GM18505 (cell line): Measurements from ENCODE around the gene RFC2.

Experiments
- ATAC-seq: cut with Tn5 transposase; IDR thresholded peaks from one replicate; pipeline ENCODE4 v1.9.1; 2021; ENCODE audit not compliant: unreplicated experiment
- POLR2A ChIP-seq: IDR thresholded peaks from 4 replicates; pipeline ENCODE4 v1.6.1; 2011; ENCODE audit warnings: borderline replicate concordance; ENCODE audit not compliant: insufficient read depth, insufficient read length; ENCODE audit errors: extremely low read depth

The RFC2 gene

DNA sequence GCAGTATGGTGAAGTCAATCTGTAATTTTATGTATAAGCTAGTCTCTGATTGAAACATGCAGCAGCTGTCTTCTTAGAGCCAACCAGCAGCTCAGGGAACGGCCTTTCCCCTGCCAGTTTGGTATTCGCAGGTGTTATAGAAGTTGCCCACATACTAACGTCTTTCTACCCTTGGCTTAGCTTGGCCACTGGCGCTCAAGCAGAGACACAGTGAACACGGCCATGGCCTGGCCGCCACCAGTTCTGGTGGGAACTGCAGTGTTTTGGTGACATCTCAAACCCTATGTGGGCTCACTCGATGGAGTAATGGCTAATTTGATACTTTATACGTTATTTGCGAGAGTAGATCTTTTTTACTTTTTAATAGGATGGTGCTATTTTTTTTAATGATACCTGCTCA is 63.0 kb downstream of the RFC2 start:
- TF ChIP-seq POLR2A = no peak
- no peak for ATAC-seq

GRCh38 chr7:74190259-74190658 is 63.9 kb downstream of the RFC2 start:
- no peak for ATAC-seq

DNA sequence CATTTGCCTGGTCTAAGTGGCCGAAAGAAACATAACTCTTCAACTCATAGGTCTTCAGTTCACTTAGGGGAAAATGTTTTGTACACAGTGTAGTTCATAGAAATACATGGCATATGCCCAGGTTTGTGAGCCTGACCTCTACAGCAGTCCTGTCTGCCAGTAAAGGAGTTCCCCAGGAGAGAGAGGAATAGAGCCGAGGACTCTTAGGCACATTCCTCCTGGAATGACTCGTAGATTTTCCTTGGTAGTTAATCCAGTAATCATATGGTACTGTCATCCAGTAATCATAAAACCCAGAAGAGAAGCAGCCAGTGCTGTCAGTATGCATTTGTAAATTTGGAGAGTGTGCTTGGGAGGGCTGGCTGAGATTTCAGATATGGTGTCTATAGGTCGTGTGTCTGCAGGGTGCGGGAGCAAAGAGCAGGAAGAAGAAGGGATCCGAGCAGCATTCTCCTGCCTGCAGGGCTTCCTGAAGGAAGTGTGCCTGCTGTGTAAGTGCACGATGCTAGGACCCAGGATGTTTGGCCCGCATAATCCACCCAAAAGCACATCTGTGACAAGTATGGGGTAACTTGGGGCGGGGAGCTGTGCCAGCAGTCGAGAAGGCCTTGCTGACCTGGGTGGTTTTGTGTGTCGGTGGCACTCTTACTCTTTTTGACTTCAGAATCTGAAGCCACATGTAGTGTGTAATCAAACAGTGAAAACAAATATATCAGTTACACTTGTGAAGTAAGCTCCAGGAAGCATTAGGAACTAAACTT is 66.1 kb downstream of the RFC2 start:
- TF ChIP-seq POLR2A = no peak
- no peak for ATAC-seq

More at GRCh38 chr7:74190259-74190658, 63.9 kb downstream of the RFC2 start:
- no peak for TF ChIP-seq POLR2A

DNA sequence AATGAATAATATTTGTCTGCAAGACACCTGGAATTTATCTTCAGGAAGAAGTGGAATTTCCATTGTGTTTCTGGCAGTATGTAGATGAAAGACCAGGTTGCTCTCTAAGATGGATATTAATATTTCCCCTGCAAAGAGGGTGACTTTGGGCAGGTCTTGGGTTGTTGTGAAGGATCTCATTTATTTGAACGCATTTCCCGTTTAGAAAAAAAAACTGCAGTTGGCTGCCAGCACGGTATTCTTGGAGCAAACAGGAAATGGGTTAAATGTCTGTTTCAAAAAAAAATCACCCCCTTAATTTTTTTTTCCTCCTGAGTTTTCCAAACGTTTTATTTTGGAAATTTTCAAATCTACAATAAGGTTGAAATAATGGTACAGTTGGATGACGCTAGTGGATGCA is 68.6 kb downstream of the RFC2 start:
- ATAC-seq = no peak
- TF ChIP-seq POLR2A = no peak

DNA sequence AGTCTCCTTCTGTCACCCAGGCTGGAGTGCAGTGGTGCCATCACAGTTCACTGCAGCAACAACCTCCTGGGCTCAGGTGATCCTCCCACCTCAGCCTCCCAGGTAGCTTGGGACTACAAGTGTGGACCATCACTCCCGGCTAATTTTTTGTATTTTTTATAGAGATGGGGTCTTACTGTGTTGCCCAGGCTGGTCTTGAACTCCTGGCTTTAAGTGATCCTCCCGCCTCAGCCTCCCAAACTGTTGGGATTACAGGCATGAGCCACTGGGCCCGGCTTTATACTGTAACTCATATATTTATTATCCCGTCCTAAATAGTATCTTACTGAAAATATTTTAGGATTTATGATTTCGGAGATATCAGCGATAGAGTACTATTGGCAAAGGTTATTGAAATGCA is 69.2 kb downstream of the RFC2 start:
- ATAC-seq = no peak
- no peak for TF ChIP-seq POLR2A

DNA sequence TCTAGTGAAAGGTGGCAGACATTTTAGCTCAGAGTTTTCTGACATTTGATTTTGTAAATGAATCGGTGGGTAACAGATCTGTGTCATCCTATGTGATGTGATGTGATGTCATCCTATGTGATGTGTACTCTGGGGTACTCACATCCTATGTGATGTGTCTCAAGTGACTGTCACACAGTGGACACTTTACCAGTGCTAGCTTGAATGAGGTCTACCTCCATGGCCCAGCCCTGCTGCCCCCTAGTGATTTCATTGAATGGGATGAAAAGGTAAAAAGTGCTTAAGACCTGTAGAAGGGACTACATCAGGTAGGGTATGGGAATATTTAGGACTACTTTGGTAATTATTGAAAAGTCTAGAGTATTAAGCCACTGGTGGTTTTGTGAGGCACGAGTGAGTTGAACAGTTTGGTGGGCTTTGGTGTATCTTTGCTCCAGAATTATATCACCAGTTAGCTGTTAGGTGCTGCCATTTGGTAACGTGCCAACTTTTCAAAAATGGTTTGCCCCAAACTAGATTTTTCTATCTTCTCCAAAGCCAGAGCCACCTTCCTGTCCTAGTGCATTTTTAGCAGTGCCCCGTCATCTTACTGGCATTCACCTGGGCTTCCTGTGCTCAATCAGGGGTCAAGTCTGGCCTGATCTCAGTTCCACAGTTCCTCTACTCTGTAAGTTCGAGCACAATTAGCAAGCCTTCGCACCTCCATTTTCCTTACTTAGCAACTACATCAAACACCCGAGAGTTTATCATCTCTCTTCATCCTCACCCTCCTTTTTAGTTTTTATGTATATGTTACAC is 70.3 kb downstream of the RFC2 start:
- ATAC-seq = no peak
- TF ChIP-seq POLR2A = no peak

DNA sequence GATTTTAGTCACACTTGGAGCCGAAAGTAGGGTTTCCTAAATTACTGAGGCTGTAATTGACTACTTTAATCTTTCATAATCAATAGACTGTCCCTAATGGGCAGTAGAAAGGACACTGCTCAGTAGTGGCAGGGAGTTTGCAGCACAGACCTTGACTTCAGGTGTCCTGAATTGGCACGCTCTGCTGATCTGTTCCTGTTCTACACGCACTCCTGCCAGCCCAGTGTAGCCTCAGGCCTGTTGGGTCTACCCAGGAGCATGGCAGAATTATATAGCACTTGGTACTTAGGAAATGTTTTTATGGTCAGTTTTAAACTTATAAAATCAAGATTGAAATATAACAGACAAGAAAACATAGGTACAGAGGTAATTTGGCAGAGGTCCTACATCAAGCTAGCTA is 71.1 kb downstream of the RFC2 start:
- TF ChIP-seq POLR2A = no peak
- no peak for ATAC-seq

DNA sequence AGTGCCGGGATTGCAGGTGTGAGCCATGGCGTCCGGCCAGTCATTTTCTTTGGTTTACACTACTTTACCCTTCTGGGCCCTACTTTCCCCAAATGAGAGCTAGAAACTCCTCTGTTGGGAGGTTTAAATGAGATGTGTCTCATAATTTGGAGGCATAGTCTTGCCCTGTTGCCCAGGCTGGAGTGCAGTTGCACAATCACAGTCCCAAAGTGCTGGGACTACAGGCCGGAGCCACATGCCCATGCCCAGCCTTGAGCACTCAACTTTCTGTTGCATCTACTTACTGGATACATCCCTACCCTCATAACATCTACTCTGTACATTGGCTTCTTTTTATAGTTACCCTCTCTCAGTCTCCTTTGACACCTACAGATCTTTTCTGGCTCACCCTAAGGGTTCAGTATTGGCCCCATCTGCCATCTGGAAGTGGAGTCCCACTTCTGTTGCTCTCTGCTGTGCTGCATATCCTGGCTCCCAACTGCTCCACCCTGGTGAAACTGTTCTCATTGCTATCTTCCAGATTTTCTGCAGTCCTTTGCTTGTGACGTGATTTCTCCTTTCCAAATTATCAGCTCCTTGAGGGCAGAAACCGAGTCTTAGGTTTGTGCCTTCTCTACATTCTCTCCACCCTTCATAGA is 71.6 kb downstream of the RFC2 start:
- TF ChIP-seq POLR2A = no peak

DNA sequence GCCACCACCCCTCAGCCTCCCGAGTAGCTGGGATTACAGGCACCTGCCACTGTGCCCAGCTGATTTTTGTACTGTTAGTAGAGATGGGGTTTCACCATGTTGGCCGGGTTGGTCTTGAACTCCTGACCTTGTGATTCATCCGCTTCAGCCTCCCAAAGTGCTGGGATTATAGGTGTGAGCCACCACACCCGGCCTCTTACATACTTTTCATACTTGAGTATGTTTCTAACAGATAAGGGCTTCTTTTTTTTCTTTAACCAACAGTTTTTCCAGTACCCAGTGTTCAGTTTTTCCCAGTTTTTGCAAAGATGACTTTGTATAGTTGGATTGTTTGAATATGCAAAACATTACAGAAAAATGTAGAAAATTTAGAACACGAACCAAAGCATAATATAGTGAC is 72.4 kb downstream of the RFC2 start:
- no peak for ATAC-seq
- no peak for TF ChIP-seq POLR2A

More for the DNA sequence above, 71.6 kb downstream of the RFC2 start:
- no peak for ATAC-seq
